GM18502 (cell line): Measurements from ENCODE around the gene INHA.

ENCODE experiments used
- ATAC-seq: cut with Tn5 transposase; IDR thresholded peaks from one replicate; pipeline ENCODE4 v1.9.1; 2021; ENCODE audit warnings: mild to moderate bottlenecking; ENCODE audit not compliant: unreplicated experiment, poor library complexity

INHA gene

GRCh38 chr2:219607931-219608330, 35.8 kb downstream of the INHA start:
- ATAC-seq = no peak

- no peak for ATAC-seq
Observed at GRCh38 chr2:219608399-219608964, 36.4 kb downstream of the INHA start.

- no peak for ATAC-seq
Observed at GRCh38 chr2:219609149-219609750, 37.1 kb downstream of the INHA start.

- no peak for ATAC-seq
Observed at GRCh38 chr2:219611306-219611705, 39.2 kb downstream of the INHA start.

GRCh38 chr2:219611866-219612576, 39.9 kb downstream of the INHA start:
- no peak for ATAC-seq

- ATAC-seq = no peak
Observed at GRCh38 chr2:219612577-219613286, 40.6 kb downstream of the INHA start.

GRCh38 chr2:219613461-219614070, 41.5 kb downstream of the INHA start:
- ATAC-seq = no peak

- ATAC-seq = no peak
Observed at GRCh38 chr2:219614076-219614860, 42.2 kb downstream of the INHA start.

- ATAC-seq = no peak
Observed at GRCh38 chr2:219615036-219615435, 42.9 kb downstream of the INHA start.

GRCh38 chr2:219615894-219616293, 43.8 kb downstream of the INHA start:
- ATAC-seq = no peak

- no peak for ATAC-seq
Observed at GRCh38 chr2:219616550-219616949, 44.4 kb downstream of the INHA start.

- no peak for ATAC-seq
Observed at GRCh38 chr2:219618733-219619122, 46.6 kb downstream of the INHA start.

- no peak for ATAC-seq
Observed at GRCh38 chr2:219619235-219619634, 47.1 kb downstream of the INHA start.

GRCh38 chr2:219620546-219620945, 48.4 kb downstream of the INHA start:
- no peak for ATAC-seq

GRCh38 chr2:219621935-219622334, 49.8 kb downstream of the INHA start:
- ATAC-seq = no peak

GRCh38 chr2:219622472-219622871, 50.4 kb downstream of the INHA start:
- ATAC-seq = no peak

- no peak for ATAC-seq
Observed at GRCh38 chr2:219624565-219624964, 52.5 kb downstream of the INHA start.

GRCh38 chr2:219625179-219625578, 53.1 kb downstream of the INHA start:
- no peak for ATAC-seq
